Mucosa of descending colon (tissue), 3 donors: ENCODE results near the gene MAN2B2. TPM values are rescaled to one million over a fixed set of nuclear protein-coding genes. Genes with fewer than 3 reads are reported as not detected.

Experiments
- ATAC-seq: fragments of 200-7000 bp; cut with Tn5 transposase; one replicate; pipeline ENCODE4 v1.9.1; 2020; ENCODE audit warnings: mild to moderate bottlenecking, moderate library complexity
- DNase-seq, 3 donors: peaks; one replicate each; pipeline ENCODE4 v3.0.0-alpha.2; 2020
- H3K36me3 ChIP-seq: fragments of 200-600 bp; one replicate; pipeline ENCODE4 v1.8.0; 2021; ENCODE audit warnings: low read depth, mild to moderate bottlenecking
- H3K4me1 ChIP-seq: fragments of 200-600 bp; one replicate; pipeline ENCODE4 v1.8.0; 2021; ENCODE audit warnings: low read depth, mild to moderate bottlenecking
- H3K4me3 ChIP-seq: fragments of 200-600 bp; one replicate; pipeline ENCODE4 v1.8.0; 2021; ENCODE audit warnings: mild to moderate bottlenecking
- H3K9me3 ChIP-seq: fragments of 200-600 bp; one replicate; pipeline ENCODE4 v1.8.0; 2021; ENCODE audit warnings: mild to moderate bottlenecking
- intact Hi-C, 2 donors: fragments of 100-400 bp; cut with DNase I in 1 of 2; cut with micrococcal nuclease in 1 of 2; formaldehyde crosslinking; loops; one replicate each; pipeline versions ENCODE4 v1.11.0 to v1.11.1; 2022; cut with DNase I, micrococcal nuclease
- total RNA-seq, 3 donors: library from RNA; stranded (reverse); fragmentation: NEBNext Ultra II Directional in 2 of 3; extraction: Animal tissue kit (Norgen Biotek cat#: 25700) in 2 of 3; gene quantifications; one replicate each; pipeline versions ENCODE4 v1.2.1 to v1.2.4, GENCODE V29; 2021 to 2023
- TF ChIP-seq, protein P1 (sequence below): fragments of 200-600 bp; IDR thresholded peaks from one replicate; pipeline ENCODE4 v1.8.0; 2022; ENCODE audit warnings: antibody characterized with exemption, mild to moderate bottlenecking
- donor health status: DM: no; HTN: no; CAD: no; lungs with moderate emphysema.
- donor health status: DM: no; HTN: no; CAD: no.
- donor health status: DM: no; HTN: yes; CAD: no.

The MAN2B2 gene
- total RNA-seq, 3 donors from 2014 or later, result 24.1 to 28.2 (median 27.2) TPM

DNA sequence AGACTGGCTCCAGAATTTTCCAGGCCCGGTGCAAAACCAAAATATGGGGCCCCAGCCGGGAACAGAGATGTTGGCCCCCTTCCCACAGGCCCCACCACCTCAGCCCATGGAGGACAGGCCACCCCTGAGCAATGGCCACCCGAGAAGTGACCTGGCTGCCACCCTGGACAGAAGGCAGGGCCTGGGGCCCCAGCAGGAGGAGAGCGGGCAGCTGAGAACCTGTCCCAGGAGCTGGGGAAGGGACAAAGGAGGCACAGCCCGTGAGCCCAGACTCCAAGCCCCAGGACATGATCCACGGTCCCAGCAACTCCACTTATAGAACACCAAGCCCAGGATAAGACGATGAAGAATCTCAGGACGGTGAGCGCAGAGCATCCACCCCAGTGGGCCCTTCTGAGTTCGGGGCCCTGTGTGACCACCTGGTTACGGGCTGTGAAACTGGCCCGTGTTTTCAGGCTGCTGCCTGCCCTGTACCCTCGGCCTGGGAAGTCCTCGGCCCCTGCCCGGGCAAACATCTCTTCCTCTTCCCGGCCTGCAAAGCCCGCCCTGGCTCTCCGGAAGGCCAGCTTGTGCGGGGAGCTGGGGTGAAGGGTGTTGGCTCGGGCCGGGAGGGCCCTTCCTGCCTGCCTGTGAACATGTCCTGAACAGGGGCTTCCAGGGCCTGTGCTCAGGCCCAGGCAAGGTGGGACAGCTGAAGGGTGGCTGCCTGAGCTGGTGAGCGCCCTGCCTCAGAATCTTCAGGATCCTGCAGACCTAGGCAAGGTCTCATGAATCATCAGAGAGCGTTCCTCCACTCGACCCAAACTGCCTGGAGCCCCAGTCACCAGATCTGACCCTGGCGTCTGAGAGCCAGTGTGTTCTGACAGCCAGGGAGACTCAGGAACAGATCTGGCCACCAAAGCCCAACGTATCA lies 47.0 kb upstream of the MAN2B2 start:
- Histone ChIP-seq H3K4me3 (no peak overlapping the region), H3K4me1 (no peaks in the 10 kb centered on the region), H3K36me3 (no peaks in the 10 kb centered on the region), H3K9me3 (no peaks in the 10 kb centered on the region)
- peak in 1 of 3 donors; percentile 40 for DNase-seq
- intact Hi-C loops, result no loop called here
- no peak for ATAC-seq
- TF ChIP-seq, protein P1, sequence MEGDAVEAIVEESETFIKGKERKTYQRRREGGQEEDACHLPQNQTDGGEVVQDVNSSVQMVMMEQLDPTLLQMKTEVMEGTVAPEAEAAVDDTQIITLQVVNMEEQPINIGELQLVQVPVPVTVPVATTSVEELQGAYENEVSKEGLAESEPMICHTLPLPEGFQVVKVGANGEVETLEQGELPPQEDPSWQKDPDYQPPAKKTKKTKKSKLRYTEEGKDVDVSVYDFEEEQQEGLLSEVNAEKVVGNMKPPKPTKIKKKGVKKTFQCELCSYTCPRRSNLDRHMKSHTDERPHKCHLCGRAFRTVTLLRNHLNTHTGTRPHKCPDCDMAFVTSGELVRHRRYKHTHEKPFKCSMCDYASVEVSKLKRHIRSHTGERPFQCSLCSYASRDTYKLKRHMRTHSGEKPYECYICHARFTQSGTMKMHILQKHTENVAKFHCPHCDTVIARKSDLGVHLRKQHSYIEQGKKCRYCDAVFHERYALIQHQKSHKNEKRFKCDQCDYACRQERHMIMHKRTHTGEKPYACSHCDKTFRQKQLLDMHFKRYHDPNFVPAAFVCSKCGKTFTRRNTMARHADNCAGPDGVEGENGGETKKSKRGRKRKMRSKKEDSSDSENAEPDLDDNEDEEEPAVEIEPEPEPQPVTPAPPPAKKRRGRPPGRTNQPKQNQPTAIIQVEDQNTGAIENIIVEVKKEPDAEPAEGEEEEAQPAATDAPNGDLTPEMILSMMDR, result no peak

- no peaks in the 10 kb centered on the region for H3K9me3 ChIP-seq
- TF ChIP-seq, protein P1, result no peak
- intact Hi-C loops, result no loop called here
- DNase-seq (no peak), ATAC-seq (no peak)
- H3K4me1 ChIP-seq, result no peaks in the 10 kb centered on the region
- no peaks in the 10 kb centered on the region for H3K36me3 ChIP-seq
- H3K4me3 ChIP-seq, result no peak overlapping the region
These were observed 46.0 kb upstream of the MAN2B2 start for GRCh38 chr4:6529021-6529420.

- no peak for ATAC-seq
- peak in 1 of 3 donors; percentile 36 for DNase-seq
- Histone ChIP-seq H3K4me1 (no peaks in the 10 kb centered on the region), H3K9me3 (no peaks in the 10 kb centered on the region), H3K4me3 (no peak overlapping the region), H3K36me3 (no peaks in the 10 kb centered on the region)
- intact Hi-C loops, result no loop called here
- TF ChIP-seq, protein P1, result no peak
These were observed 44.7 kb upstream of the MAN2B2 start for GRCh38 chr4:6530301-6530700.

DNA sequence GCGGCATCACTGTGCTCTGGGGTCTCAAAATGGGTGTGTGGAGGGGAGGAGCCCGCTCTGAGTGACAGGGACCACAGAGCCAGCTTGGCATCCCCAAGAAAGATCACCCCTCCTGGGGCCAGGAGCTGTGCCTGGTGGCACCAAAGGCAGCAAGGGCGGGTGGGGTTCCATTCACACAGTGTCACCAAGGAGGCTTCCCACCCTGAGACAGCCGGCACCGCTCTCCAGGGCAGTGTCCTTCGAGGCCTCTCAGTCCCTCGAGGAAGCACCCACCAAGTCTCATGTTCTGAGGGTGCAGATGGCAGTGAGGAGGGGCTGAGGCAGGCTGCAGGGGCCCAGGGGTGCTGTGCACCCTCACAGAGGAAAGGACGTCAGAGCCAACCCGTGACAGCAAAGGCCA lies 44.0 kb upstream of the MAN2B2 start:
- peak in 1 of 3 donors; percentile 33 for DNase-seq
- H3K4me3 ChIP-seq, result no peak overlapping the region
- ATAC-seq, result no peak
- TF ChIP-seq, protein P1, result no peak
- no peaks in the 10 kb centered on the region for H3K9me3 ChIP-seq
- no peaks in the 10 kb centered on the region for H3K36me3 ChIP-seq
- intact Hi-C loops, result no loop called here
- no peaks in the 10 kb centered on the region for H3K4me1 ChIP-seq

- Histone ChIP-seq H3K9me3 (no peaks in the 10 kb centered on the region), H3K4me1 (no peaks in the 10 kb centered on the region), H3K4me3 (no peak overlapping the region), H3K36me3 (no peaks in the 10 kb centered on the region)
- DNase-seq (peak in 1 of 3 donors; percentile 4), ATAC-seq (no peak)
- intact Hi-C loops, result no loop called here
- TF ChIP-seq, protein P1, result no peak
These were observed 42.9 kb upstream of the MAN2B2 start for GRCh38 chr4:6532102-6532501.
